Muscle of leg (tissue), 11 donors: ENCODE data around the gene SSBP2. TPM values are rescaled to one million over a fixed set of nuclear protein-coding genes. Genes with fewer than 3 reads are reported as not detected.
"Not testable (repeated sequence)": the region's sequence is repeated elsewhere in the genome, so short reads cannot be mapped to it uniquely, and the experiment has no call there.

ENCODE experiments used
- DNase-seq: peaks from one replicate; pipeline ENCODE4 v3.0.0; 2013
- H3K27ac ChIP-seq: one replicate; pipeline ENCODE4 v1.5.1; 2013; ENCODE audit warnings: mild to moderate bottlenecking, low read length, control low read depth
- H3K27me3 ChIP-seq: one replicate; pipeline ENCODE4 v1.6.1; 2013; ENCODE audit warnings: low read length; ENCODE audit not compliant: control insufficient read depth, insufficient read depth
- H3K36me3 ChIP-seq: one replicate; pipeline ENCODE4 v1.6.1; 2013; ENCODE audit warnings: low read length; ENCODE audit not compliant: control insufficient read depth, insufficient read depth
- H3K4me1 ChIP-seq: one replicate; pipeline ENCODE4 v1.6.1; 2013; ENCODE audit warnings: low read length; ENCODE audit not compliant: control insufficient read depth, insufficient read depth
- H3K4me3 ChIP-seq: one replicate; pipeline ENCODE4 v1.5.1; 2013; ENCODE audit warnings: low read length, control low read depth
- H3K9me3 ChIP-seq: replicated peaks from 2 replicates; pipeline ENCODE4 v1.6.1; 2013; ENCODE audit warnings: low read depth, low read length; ENCODE audit not compliant: control insufficient read depth
- WGBS: methylation state at CpG from one replicate; pipeline ENCODE4 v1.1.5; 2013; ENCODE audit warnings: missing lambda C conversion rate; ENCODE audit not compliant: insufficient coverage; 5-methylcytosine and 5-hydroxymethylcytosine counted together
- polyA plus RNA-seq, 8 donors: library from polyadenylated mRNA; unstranded; fragments of 120-200 nt; gene quantifications; one replicate each; pipeline versions ENCODE4 v1.2.1 to v1.2.3, GENCODE V29; 2013; ENCODE audit warnings: inconsistent platforms in 1 of 8, low replicate concordance in 1 of 8; ENCODE audit not compliant: insufficient read length in 8 of 8, insufficient read depth in 1 of 8
- total RNA-seq: library from RNA; stranded (reverse); fragments of 120-200 nt; gene quantifications from one replicate; pipeline ENCODE4 v1.2.4, GENCODE V29; 2013

SSBP2 gene
- total and polyA plus RNA-seq, 9 donors = 40.8 to 57.8 (median 51.9) TPM

DNA sequence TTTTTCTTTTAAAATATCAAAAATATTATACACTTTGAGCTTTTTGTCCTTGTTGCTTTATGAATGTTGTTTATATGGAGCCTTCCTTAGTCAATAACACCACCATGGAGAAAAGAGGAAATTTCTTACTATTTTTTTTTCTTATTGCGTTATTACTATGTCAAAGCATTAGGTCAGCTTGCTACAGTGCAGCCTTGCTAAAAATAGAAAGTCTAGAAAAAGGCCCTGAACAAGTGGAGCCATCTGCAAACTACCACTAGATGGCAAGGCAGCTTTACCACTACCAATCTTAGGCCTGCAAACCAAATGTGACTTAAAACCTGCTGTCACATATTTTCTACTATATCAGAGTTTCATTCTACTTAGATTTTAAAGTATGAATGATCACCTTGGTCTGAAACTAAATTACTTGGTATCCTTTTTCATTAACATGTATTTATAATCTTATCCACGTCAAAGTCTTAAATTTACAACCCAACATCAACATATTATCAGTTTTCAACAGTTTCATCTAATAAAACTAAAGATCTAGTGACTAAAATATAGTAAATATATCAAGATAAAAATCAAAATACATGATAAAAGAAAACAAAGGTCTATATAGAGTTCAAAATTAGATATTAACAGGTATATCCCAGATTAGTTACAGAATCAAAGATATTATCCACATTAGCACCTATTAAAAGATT is 243.9 kb downstream of the SSBP2 start:
- H3K9me3 ChIP-seq = no peaks in the 10 kb centered on the region
- no peaks in the 10 kb centered on the region for H3K27me3 ChIP-seq
- H3K36me3 ChIP-seq = no peaks in the 10 kb centered on the region
- DNase-seq = peak; percentile 94
- no peak overlapping the region for H3K4me3 ChIP-seq
- no CpG with 5 or more reads among the region's 2 CpGs for WGBS
- H3K4me1 ChIP-seq = no peaks in the 10 kb centered on the region
- peak overlapping the region; percentile 10 for H3K27ac ChIP-seq

DNA sequence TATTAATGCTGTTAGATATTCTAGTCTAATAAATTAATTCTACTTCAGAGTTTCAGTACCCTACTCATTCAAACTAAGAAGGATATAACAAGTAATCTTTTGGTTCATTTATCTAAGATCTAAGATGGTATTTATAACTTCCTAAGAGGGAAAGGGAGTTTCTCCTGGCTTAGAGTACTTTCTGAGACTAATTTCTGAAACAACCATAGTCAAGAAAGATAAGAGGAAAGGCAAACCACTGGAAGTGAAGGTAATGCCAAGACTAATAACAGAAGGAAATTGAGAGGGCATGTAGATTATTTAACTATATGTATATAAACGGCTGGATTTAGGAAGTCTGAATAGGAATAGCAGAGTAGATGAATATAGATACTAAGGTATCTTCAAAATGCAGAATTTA is 244.5 kb downstream of the SSBP2 start:
- no peaks in the 10 kb centered on the region for H3K27me3 ChIP-seq
- no peak for DNase-seq
- no peaks in the 10 kb centered on the region for H3K4me1 ChIP-seq
- H3K4me3 ChIP-seq = no peak overlapping the region
- no peaks in the 10 kb centered on the region for H3K36me3 ChIP-seq
- WGBS = no CpG with 5 or more reads among the region's 1 CpG
- peak overlapping the region; percentile 10 for H3K27ac ChIP-seq
- no peaks in the 10 kb centered on the region for H3K9me3 ChIP-seq

DNA sequence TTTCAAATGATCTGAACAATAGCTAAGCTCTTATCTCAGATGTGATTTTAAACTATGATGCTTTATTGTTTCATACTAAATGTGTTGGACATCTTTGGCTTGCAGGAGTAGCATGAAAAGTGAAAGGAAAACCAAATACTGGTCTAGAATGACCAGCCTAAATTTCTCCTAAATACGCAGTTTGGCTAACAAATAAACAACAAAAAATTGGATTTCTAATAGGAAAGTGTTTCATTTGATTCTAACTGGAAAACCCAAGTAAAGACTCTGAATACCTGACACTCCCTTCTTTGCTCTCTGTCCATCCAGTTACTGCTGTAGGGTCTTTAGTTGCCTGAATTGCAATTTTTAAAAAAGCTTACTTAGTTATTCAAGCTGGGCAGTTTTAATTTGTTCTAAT is 245.2 kb downstream of the SSBP2 start:
- H3K27ac ChIP-seq = no peak overlapping the region

DNA sequence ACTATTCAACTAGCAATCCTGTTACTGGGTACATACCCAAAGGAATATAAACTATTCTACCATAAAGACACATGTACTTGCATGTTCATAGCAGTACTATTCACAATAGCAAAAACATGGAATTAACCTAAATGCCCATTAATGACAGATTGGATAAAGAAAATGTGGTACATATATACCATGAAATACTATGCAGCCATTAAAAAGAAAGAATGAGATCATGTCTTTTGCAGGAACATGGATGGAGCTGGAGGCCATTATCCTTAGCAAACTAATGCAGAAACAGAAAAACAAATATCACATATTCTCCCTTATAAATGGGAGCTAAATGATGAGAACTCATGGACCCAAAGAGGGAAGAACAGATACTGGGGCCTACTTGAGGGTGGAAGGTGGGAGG is 247.3 kb downstream of the SSBP2 start:
- DNase-seq = not testable (repeated sequence)

More for the DNA sequence above, 245.2 kb downstream of the SSBP2 start:
- peak; percentile 18 for DNase-seq
- Histone ChIP-seq H3K4me1 (no peaks in the 10 kb centered on the region), H3K27me3 (no peaks in the 10 kb centered on the region), H3K36me3 (no peaks in the 10 kb centered on the region), H3K4me3 (no peak overlapping the region), H3K9me3 (no peaks in the 10 kb centered on the region)
- no CpG with 5 or more reads among the region's 1 CpG for WGBS

DNA sequence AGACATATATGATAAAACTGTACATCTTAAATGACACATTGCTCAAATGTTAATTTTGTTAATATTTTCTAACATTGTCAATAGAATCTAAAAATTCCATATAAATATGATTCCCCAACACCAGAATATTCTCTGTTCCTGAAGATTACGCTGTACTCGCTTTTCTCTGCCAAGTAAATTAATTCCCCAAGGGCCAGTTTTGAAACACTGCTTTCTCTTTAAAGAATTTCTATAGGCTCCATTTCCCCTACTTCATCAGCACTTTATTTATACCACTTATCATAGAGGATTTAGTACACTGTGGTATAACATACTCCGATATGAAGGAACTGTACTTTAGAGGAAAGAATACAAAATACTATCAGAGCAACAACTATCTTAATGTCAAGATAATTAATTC is 255.6 kb downstream of the SSBP2 start:
- H3K9me3 ChIP-seq = no peaks in the 10 kb centered on the region
- DNase-seq = peak; percentile 70
- WGBS = no CpG with 5 or more reads among the region's 3 CpGs

More for the DNA sequence above, 247.3 kb downstream of the SSBP2 start:
- not testable (repeated sequence) for H3K4me1 ChIP-seq, H3K27ac ChIP-seq, H3K4me3 ChIP-seq, H3K27me3 ChIP-seq, H3K9me3 ChIP-seq, H3K36me3 ChIP-seq

DNA sequence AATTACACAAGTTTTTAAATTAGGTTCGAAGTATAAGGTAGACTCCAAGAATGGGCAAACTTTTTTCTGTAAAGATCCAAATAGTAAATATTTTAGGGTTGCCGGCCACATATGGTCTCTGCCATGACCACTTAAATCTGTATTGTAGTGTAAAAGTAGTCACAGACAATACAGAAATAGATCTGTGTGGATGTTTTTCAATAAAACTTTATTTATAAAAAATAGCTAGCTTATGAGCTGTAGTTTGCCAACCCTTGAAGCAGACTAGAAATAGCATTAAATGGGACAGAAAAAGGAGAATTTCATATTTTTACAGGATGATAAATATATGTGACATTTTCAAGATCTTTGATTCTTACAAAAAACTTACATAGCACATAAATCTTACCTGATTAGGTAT is 262.0 kb downstream of the SSBP2 start:
- no peaks in the 10 kb centered on the region for H3K36me3 ChIP-seq
- H3K27me3 ChIP-seq = no peaks in the 10 kb centered on the region
- H3K27ac ChIP-seq = no peak overlapping the region
- no peaks in the 10 kb centered on the region for H3K9me3 ChIP-seq
- no CpG with 5 or more reads among the region's 2 CpGs for WGBS
- no peak for DNase-seq
- no peaks in the 10 kb centered on the region for H3K4me1 ChIP-seq
- H3K4me3 ChIP-seq = no peak overlapping the region

More for the DNA sequence above, 255.6 kb downstream of the SSBP2 start:
- H3K4me1 ChIP-seq = no peaks in the 10 kb centered on the region
- H3K27me3 ChIP-seq = no peaks in the 10 kb centered on the region
- no peak overlapping the region for H3K27ac ChIP-seq
- no peak overlapping the region for H3K4me3 ChIP-seq
- H3K36me3 ChIP-seq = no peaks in the 10 kb centered on the region

DNA sequence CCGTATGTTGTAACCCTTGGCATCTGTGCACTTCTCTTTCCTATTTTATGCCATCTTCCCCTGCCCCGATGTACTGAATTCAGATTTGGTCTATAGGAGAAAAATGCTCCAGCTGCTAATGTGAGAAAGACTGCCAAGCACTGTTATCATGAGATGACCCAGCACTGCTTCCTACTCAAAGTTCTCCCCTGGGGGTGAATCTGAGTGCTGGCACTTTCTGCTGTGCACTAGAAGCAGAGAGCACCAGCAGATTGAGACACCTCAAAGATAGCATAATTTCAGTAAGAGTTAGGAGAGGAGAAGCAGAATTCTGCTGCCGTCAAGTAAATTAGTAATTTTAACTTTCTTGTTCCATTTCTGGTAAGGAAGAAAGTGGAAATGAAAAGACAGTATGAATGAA is 264.2 kb downstream of the SSBP2 start:
- WGBS = no CpG with 5 or more reads among the region's 3 CpGs
- DNase-seq = no peak
- no peaks in the 10 kb centered on the region for H3K27me3 ChIP-seq
- no peak overlapping the region for H3K27ac ChIP-seq
- peaks cover 5% of the 10 kb centered on the region for H3K36me3 ChIP-seq
- H3K4me3 ChIP-seq = no peak overlapping the region
- no peaks in the 10 kb centered on the region for H3K9me3 ChIP-seq
- no peaks in the 10 kb centered on the region for H3K4me1 ChIP-seq

DNA sequence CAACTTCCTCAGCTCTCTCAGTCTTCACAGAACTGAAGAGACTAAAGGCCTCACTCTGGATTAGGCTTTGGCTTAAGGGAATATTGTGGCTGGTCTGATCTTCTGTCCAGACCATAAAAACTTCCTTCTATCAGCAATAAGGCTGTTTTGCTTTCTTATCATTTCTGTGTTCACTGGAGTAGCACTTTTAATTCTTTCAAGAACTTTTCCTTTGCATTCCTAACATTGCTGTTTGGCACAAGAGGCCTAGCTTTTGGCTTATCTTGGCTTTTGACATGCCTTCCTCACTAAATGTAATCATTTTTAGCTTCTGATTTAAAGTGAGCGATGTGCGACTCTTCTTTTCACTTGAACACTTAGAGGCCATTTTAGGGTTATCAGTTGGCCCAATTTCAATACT is 268.3 kb downstream of the SSBP2 start:
- Histone ChIP-seq H3K4me3 (no peak overlapping the region), H3K36me3 (peaks cover 5% of the 10 kb centered on the region), H3K27ac (no peak overlapping the region), H3K4me1 (no peaks in the 10 kb centered on the region), H3K9me3 (no peaks in the 10 kb centered on the region), H3K27me3 (no peaks in the 10 kb centered on the region)
- DNase-seq = peak; percentile 5
- no CpG with 5 or more reads among the region's 2 CpGs for WGBS

DNA sequence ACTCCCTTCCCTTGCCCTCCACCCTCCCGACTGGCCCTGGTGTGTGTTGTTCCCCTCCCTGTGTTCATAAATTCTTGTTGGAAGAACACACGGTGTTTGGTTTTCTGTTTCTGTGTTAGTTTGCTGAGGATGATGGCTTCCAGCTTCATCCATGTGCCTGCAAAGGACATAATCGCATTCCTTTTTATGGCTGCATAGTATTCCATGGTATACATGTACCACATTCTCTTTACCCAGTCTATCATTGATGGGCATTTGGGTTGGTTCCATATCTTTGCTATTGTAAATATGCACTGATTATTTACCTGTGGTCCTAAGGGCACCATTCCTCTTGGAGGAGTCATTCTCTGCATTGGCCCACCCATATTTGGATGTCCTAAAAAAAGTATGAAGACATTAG is 277.5 kb downstream of the SSBP2 start:
- not testable (repeated sequence) for H3K4me1 ChIP-seq, H3K27me3 ChIP-seq, H3K9me3 ChIP-seq, H3K4me3 ChIP-seq, H3K27ac ChIP-seq, DNase-seq
- 100% methylated on average over 1 of the region's 3 CpGs for WGBS
- H3K36me3 ChIP-seq = peaks cover 10% of the 10 kb centered on the region

DNA sequence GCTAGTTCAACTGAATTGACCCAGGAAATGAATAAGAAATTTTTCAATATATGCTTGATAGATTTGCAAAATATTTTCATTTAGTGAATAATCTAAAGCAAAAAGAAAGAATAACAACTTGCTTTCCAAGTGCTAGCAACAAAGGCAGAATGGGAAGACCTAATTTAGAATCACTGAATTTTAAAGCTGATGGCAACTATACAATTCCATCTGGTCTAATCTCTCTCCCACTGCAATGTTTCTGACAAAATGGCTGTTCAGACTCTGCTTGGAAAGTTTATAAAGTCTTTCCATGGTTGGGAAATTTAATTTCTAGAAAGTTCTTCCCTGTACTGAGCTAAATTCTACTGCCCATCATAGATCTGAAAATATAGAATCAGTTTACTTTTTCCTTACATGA is 281.2 kb downstream of the SSBP2 start:
- DNase-seq = no peak
- H3K36me3 ChIP-seq = peaks cover 10% of the 10 kb centered on the region

DNA sequence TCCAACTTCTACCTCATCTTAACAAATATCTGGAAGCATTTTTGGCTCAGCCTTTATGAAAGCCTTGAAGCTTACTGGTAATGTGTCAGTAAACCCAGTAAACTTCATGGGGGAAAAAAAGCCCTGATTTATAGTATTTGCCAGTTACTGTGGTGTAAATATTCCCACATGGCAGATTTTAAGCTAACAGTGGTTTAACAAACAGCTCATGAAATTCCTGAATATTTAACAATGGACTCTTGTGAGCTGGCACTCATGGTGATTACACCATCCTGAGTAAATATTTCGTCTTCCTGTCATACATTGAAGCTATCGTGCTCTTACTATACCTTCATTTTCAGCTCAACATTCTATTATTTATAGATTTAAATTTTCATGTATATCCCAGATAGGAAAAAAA is 300.0 kb downstream of the SSBP2 start:
- peak; percentile 7 for DNase-seq
- H3K4me1 ChIP-seq = no peaks in the 10 kb centered on the region
- H3K27me3 ChIP-seq = no peaks in the 10 kb centered on the region
- H3K36me3 ChIP-seq = peaks cover 4% of the 10 kb centered on the region
- no CpG with 5 or more reads among the region's 2 CpGs for WGBS
- no peak overlapping the region for H3K27ac ChIP-seq
- no peaks in the 10 kb centered on the region for H3K9me3 ChIP-seq
- no peak overlapping the region for H3K4me3 ChIP-seq

More for the DNA sequence above, 281.2 kb downstream of the SSBP2 start:
- H3K9me3 ChIP-seq = peaks cover 4% of the 10 kb centered on the region
- no peak overlapping the region for H3K27ac ChIP-seq
- no peaks in the 10 kb centered on the region for H3K27me3 ChIP-seq
- H3K4me1 ChIP-seq = no peaks in the 10 kb centered on the region
- no peak overlapping the region for H3K4me3 ChIP-seq
